Measurements from ENCODE around the gene LVRN.
A peak's percentile ranks its signal among the peaks of the same experiment; 100 is the strongest.

The LVRN gene

GRCh38 chr5:115962565-115963402, 509 bp downstream of the LVRN start:
- peak; percentile 57 for DNase-seq

GRCh38 chr5:115963566-115963965, 1.3 kb downstream of the LVRN start:
- no peak for DNase-seq

GRCh38 chr5:115968770-115969169, 6.5 kb downstream of the LVRN start:
- DNase-seq: no peak

- DNase-seq: no peak
These were observed 14.8 kb downstream of the LVRN start for GRCh38 chr5:115977096-115977495.

- DNase-seq: no peak
These were observed 15.7 kb downstream of the LVRN start for GRCh38 chr5:115977988-115978387.

- no peak for DNase-seq
These were observed 16.5 kb downstream of the LVRN start for GRCh38 chr5:115978779-115979178.

GRCh38 chr5:115979201-115980041, 17.1 kb downstream of the LVRN start:
- no peak for DNase-seq

- DNase-seq: no peak
These were observed 21.2 kb downstream of the LVRN start for GRCh38 chr5:115983519-115983918.

GRCh38 chr5:115985802-115986757, 23.8 kb downstream of the LVRN start:
- DNase-seq: no peak

GRCh38 chr5:115988002-115988401, 25.7 kb downstream of the LVRN start:
- DNase-seq: no peak

GRCh38 chr5:115992848-115993350, 30.6 kb downstream of the LVRN start:
- no peak for DNase-seq

- DNase-seq: no peak
These were observed 33.1 kb downstream of the LVRN start for GRCh38 chr5:115995351-115995750.

- no peak for DNase-seq
These were observed 40.0 kb downstream of the LVRN start for GRCh38 chr5:116002116-116002906.

- DNase-seq: no peak
These were observed 42.0 kb downstream of the LVRN start for GRCh38 chr5:116004248-116004647.

GRCh38 chr5:116009806-116010205, 47.5 kb downstream of the LVRN start:
- no peak for DNase-seq

GRCh38 chr5:116011046-116011445, 48.8 kb downstream of the LVRN start:
- DNase-seq: no peak

- DNase-seq: no peak
These were observed 51.0 kb downstream of the LVRN start for GRCh38 chr5:116013207-116013785.

GRCh38 chr5:116013936-116014335, 51.7 kb downstream of the LVRN start:
- DNase-seq: no peak

GRCh38 chr5:116023619-116024018, 61.3 kb downstream of the LVRN start:
- DNase-seq: no peak

- no peak for DNase-seq
These were observed 63.6 kb downstream of the LVRN start for GRCh38 chr5:116025866-116026265.

GRCh38 chr5:116032094-116032517, 69.8 kb downstream of the LVRN start, which contains the start of gene ARL14EPL:
TSS of gene ARL14EPL (plus strand) at chr5:116032472. CDS start at chr5:116051466, 18,994 bp downstream.
- no peak for DNase-seq

Data from activated CD8-positive, alpha-beta memory T cell treated with anti-CD3 and anti-CD28 coated beads for 24 hours (primary cell).